ENCODE data around the gene RASL10A.

GRCh38 chr22:29353286-29353685 is 37.8 kb upstream of the RASL10A start:
- TF ChIP-seq EZH2 (IDR thresholded peaks at IDR 0.05; ENCODE audit: insufficient read depth, poor library complexity, severe bottlenecking) (no peak), EZH2phosphoT487 (IDR thresholded peaks at IDR 0.05; ENCODE audit: insufficient read depth, low read depth) (no peak)

Measured in GM23248 (cell line).